GM06990 (cell line): ENCODE results near the gene MYADML2.

Experiments
- DNase-seq: peaks from one replicate; pipeline ENCODE4 v3.0.0-alpha.2; 2011; ENCODE audit not compliant: insufficient read length; ENCODE audit errors: extremely low read depth
- H3K27me3 ChIP-seq: replicated peaks from 2 replicates; pipeline ENCODE4 v1.6.0; 2011; ENCODE audit warnings: low read length; ENCODE audit not compliant: control insufficient read depth, insufficient read depth
- H3K36me3 ChIP-seq: 2 replicates; pipeline ENCODE4 v1.5.1; 2011; ENCODE audit warnings: low read length; ENCODE audit not compliant: control insufficient read depth, insufficient read depth
- H3K4me3 ChIP-seq: replicated peaks from 2 replicates; pipeline ENCODE4 v1.5.1; 2011; ENCODE audit warnings: low read depth, mild to moderate bottlenecking, control low read depth, low read length
- CTCF ChIP-seq: IDR thresholded peaks from 2 replicates; pipeline ENCODE4 v1.5.1; 2011; ENCODE audit warnings: low read length, control low read depth, mild to moderate bottlenecking, inconsistent platforms; ENCODE audit not compliant: insufficient read depth, poor library complexity, severe bottlenecking

Gene MYADML2

DNA sequence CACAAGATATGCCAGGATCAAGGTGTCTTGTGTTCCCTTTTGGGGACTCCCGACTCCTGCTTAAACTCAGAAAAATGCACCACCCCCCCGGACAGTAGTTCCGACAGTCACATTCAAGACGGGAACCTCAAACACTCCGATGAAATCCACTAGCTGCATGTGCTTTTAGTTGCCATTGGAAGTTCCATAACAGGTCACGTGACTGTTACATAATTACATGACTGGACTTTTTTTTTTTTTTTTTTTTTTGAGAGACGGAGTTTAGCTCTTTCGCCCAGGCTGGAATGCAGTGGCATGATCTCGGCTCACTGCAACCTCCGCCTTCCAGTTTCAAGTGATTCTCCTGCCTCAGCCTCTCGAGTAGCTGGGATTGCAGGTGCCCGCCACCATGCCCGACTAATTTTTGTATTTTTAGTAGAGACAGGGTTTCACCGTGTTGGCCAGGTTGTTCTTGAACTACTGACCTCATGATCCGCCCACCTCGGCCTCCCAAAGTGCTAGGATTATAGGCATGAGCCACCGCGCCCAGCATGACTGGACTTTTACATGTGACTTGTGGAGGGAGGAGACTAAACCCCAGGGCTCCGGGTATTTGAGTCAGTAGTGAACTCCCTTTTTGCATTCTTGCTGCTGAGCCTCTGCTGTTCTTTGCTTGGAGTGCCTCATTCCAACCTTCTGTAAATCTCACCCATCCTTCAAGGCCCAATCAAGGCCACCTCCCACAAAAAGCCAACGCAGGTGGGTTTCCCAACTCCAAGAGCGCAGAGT, 30.6 kb downstream of the MYADML2 start:
- no peaks in the 10 kb centered on the region for H3K27me3 ChIP-seq
- DNase-seq: no peak
- H3K4me3 ChIP-seq: peak overlapping the region; percentile 86
- TF ChIP-seq CTCF: no peak
- peaks cover 36% of the 10 kb centered on the region for H3K36me3 ChIP-seq

- no peaks in the 10 kb centered on the region for H3K27me3 ChIP-seq
- no peak for DNase-seq
- no peak overlapping the region for H3K4me3 ChIP-seq
- H3K36me3 ChIP-seq: peaks cover 32% of the 10 kb centered on the region
- TF ChIP-seq CTCF: no peak
Measured at GRCh38 chr17:81915331-81915730, 31.7 kb downstream of the MYADML2 start.

DNA sequence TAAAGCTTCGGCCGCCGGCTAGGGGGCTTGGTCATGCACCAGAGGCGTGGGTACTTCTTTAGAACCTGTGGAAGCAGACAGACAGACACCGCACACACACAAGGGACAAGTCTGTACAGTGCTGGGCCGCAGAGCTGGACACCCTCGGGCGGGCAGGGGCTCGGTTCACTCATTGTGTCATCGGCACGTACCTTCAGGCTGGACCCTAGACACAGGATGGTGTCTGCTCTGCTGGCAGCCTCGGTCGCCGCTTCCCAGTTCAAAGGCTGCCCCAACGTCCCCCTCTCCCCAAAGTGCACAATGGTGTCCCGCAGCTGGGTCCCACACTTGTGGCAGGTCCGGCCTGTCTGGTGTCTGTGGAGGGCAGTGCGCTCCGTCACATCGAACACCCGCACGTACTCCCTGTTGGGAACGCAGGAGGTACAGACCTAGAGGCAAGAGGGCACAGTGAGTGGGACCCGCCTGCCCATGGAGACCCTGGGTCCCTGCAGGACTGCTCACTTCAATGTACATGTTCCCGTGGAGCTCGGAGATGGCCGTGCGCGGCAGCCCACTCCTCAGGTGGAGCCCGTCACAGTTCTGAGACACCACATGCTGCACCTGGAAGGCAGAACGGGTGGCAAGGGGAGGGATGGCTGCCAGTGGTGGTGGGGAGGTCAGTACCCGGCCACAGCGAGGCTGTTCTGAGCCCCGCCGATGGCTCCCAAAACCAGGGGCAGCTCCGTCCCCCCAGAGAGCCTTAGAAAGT, 32.8 kb downstream of the MYADML2 start:
- H3K27me3 ChIP-seq: no peaks in the 10 kb centered on the region
- TF ChIP-seq CTCF: no peak
- DNase-seq: no peak
- H3K36me3 ChIP-seq: peaks cover 30% of the 10 kb centered on the region
- no peak overlapping the region for H3K4me3 ChIP-seq

DNA sequence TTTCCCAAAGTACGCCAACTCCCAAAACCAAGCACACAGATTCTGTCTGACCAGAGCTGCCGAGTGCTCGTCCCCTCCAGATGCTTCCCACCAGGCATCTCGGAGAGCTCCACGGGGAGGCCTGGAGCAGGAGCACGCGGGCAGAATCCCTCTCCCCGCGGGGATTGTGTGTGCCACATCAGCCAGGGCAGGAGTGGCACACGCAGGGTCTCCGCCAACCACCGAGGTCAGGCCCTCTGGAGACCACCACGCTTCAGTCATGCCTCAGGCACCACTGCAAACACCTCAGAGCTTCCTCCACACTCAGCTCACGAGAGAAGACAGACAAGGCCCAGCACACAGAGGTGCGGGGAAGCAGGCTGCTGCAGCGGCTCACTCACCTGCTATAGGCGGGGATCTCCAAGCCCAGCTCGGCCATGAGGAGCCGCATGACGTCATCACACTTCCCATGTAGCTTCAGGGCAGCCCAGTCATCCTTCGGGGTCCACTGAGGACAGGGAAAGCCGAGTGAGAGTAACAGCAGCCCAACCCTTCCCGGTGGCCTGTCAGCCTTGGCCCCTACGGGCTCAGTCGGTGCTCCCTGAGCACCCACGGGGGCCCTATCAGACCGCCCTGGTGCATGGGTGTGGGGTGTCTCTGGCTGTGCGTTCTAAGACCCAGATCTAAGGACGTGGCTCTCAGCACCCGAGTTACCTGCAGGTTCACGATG, 33.5 kb downstream of the MYADML2 start:
- no peak for TF ChIP-seq CTCF
- no peak for DNase-seq
- Histone ChIP-seq H3K4me3 (no peak overlapping the region), H3K27me3 (no peaks in the 10 kb centered on the region), H3K36me3 (peaks cover 30% of the 10 kb centered on the region)

- peaks cover 33% of the 10 kb centered on the region for H3K36me3 ChIP-seq
- no peak for TF ChIP-seq CTCF
- no peaks in the 10 kb centered on the region for H3K27me3 ChIP-seq
- DNase-seq: no peak
- H3K4me3 ChIP-seq: no peak overlapping the region
Measured at GRCh38 chr17:81912441-81913309, 34.4 kb downstream of the MYADML2 start.
